ENCODE results near the gene PISD. TPM values are rescaled to one million over a fixed set of nuclear protein-coding genes. Genes with fewer than 3 reads are reported as not detected.
"Not testable (repeated sequence)": the region's sequence is repeated elsewhere in the genome, so short reads cannot be mapped to it uniquely, and the experiment has no call there.

The PISD gene
- total and polyA plus RNA-seq, 8 donors, result 10.3 to 99.8 (median 24.7) TPM

GRCh38 chr22:31681349-31682345, 19.6 kb upstream of the PISD start:
- H3K9me3 ChIP-seq, result no peaks in the 10 kb centered on the region
- peaks cover 29 to 42% (median 41%) of the 10 kb centered on the region in 4 donors for H3K36me3 ChIP-seq
- WGBS, 5 donors, result 69 to 91% (median 82%) methylated on average over 16 to 17 of the region's 17 CpGs
- H3K27me3 ChIP-seq, result no peaks in the 10 kb centered on the region
- H3K4me3 ChIP-seq, result no peak overlapping the region
- H3K27ac ChIP-seq, result peak overlapping the region in 3 of 5 donors; percentile 24 to 57 (median 44)
- TF ChIP-seq POLR2A (IDR thresholded peaks at IDR 0.05) (no peak), EP300 (IDR thresholded peaks at IDR 0.05) (no peak), CTCF (IDR thresholded peaks at IDR 0.05) (no peak), POLR2AphosphoS5 (IDR thresholded peaks at IDR 0.05) (no peak)
- DNase-seq, result no peak
- intact Hi-C loops (cut with DNase I; ENCODE audit: low total_unique reads), result no loop called here
- peaks cover 0 to 32% (median 14%) of the 10 kb centered on the region in 4 donors for H3K4me1 ChIP-seq

- Histone ChIP-seq H3K27ac (peak overlapping the region in 3 of 5 donors; percentile 36 to 57 (median 44)), H3K36me3 (peaks cover 24 to 34% (median 33%) of the 10 kb centered on the region in 4 donors), H3K4me1 (peaks cover 0 to 37% (median 19%) of the 10 kb centered on the region in 4 donors), H3K27me3 (no peaks in the 10 kb centered on the region), H3K4me3 (no peak overlapping the region), H3K9me3 (no peaks in the 10 kb centered on the region)
- intact Hi-C loops (cut with DNase I; ENCODE audit: low total_unique reads), result no loop called here
- DNase-seq, result no peak
- WGBS, 5 donors, result 57 to 79% (median 67%) methylated on average over 9 of the region's 9 CpGs
- TF ChIP-seq EP300 (IDR thresholded peaks at IDR 0.05) (no peak), CTCF (IDR thresholded peaks at IDR 0.05) (no peak), POLR2A (IDR thresholded peaks at IDR 0.05) (no peak), POLR2AphosphoS5 (IDR thresholded peaks at IDR 0.05) (no peak)
Observed at GRCh38 chr22:31680861-31681341, 18.9 kb upstream of the PISD start.

DNA sequence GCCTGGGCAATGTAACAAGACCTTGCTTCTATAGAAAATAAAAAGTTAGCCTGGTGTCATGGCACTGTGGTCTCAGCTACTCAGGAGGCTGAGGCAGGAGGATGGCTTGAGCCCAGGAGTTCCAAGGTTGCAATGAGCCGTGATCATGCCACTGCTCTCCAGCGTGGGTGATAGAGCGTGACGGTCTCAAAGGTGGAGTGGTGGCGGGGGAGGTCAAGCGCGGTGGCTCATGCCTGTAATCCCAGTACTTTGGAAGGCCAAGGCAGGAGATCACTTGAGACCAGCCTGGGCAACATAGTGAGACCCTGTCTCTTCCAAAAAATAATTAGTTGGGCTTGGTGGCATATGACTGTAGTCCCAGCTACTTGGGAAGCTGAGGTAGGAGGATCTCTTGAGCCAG, 16.7 kb upstream of the PISD start:
- H3K9me3 ChIP-seq, result no peaks in the 10 kb centered on the region
- peaks cover 0 to 37% (median 19%) of the 10 kb centered on the region in 4 donors for H3K4me1 ChIP-seq
- no peak overlapping the region for H3K4me3 ChIP-seq
- TF ChIP-seq POLR2A (IDR thresholded peaks at IDR 0.05) (no peak), EP300 (IDR thresholded peaks at IDR 0.05) (no peak), POLR2AphosphoS5 (IDR thresholded peaks at IDR 0.05) (no peak), CTCF (IDR thresholded peaks at IDR 0.05) (no peak)
- peaks cover 3 to 13% (median 12%) of the 10 kb centered on the region in 4 donors for H3K36me3 ChIP-seq
- no peak for DNase-seq
- H3K27me3 ChIP-seq, result no peaks in the 10 kb centered on the region
- no peak overlapping the region for H3K27ac ChIP-seq
- 90 to 94% (median 93%) methylated on average over 7 of the region's 7 CpGs for WGBS, 5 donors
- intact Hi-C loops (cut with DNase I; ENCODE audit: low total_unique reads), result no loop called here

DNA sequence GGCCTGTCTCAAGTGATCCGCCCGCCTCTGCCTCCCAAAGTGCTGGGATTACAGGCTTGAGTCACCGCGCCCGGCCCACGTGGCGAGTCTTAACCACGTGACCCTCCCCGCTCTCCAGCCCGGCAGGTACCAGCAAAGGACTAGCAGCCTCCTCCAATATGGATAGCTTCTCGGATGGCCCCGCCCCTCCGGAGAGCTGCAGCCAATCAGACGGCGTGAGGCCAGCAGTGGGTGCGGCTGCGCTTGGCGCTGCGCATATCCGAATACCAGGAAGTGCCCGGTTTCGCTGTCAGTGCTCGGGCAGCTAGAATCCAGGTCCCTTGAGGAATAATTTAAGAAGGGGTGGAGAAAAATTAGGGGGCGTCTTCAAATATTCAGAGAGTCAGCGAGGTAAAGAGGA, 14.7 kb upstream of the PISD start:
- peak; percentile 97 for DNase-seq
- Histone ChIP-seq H3K36me3 (no peaks in the 10 kb centered on the region), H3K27me3 (no peaks in the 10 kb centered on the region), H3K9me3 (no peaks in the 10 kb centered on the region), H3K4me3 (peak overlapping the region; percentile 41 to 46 (median 44)), H3K27ac (peak overlapping the region; percentile 11 to 82 (median 77)), H3K4me1 (peaks cover 0 to 29% (median 17%) of the 10 kb centered on the region in 4 donors)
- no peak for TF ChIP-seq EP300 (IDR thresholded peaks at IDR 0.05)
- TF ChIP-seq CTCF (IDR thresholded peaks at IDR 0.05), result no peak
- no peak for TF ChIP-seq POLR2A (IDR thresholded peaks at IDR 0.05)
- peak in 2 of 3 donors; percentile 82 to 84 for TF ChIP-seq POLR2AphosphoS5 (IDR thresholded peaks at IDR 0.05)
- WGBS, 5 donors, result 1 to 6% (median 4%) methylated on average over 15 to 25 of the region's 25 CpGs
- intact Hi-C loops (cut with DNase I; ENCODE audit: low total_unique reads), result no loop called here

DNA sequence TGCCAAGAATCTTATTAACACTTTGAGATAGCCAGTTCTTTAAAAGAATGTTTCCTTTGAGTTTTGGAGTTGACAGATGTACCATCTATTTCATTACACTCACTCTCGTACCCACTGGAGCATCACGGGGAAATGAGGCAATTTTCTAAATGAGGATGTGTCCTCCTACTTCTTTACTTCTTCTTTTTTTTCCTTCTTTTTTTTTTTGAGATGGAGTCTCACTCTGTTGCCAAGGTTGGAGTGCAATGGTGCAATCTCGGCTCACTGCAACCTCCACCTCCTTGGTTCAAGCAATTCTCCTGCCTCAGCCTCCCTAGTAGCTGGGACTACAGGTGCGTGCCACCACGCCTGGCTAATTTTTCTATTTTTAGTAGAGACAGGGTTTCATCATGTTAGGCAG, 12.2 kb upstream of the PISD start:
- H3K27me3 ChIP-seq; H3K27ac ChIP-seq; H3K4me3 ChIP-seq; intact Hi-C loops (cut with DNase I; ENCODE audit: low total_unique reads); DNase-seq; H3K36me3 ChIP-seq; H3K9me3 ChIP-seq: not testable (repeated sequence)
- peaks cover 0 to 11% (median 10%) of the 10 kb centered on the region in 4 donors for H3K4me1 ChIP-seq
- 83 to 90% (median 86%) methylated on average over 5 of the region's 5 CpGs for WGBS, 5 donors

DNA sequence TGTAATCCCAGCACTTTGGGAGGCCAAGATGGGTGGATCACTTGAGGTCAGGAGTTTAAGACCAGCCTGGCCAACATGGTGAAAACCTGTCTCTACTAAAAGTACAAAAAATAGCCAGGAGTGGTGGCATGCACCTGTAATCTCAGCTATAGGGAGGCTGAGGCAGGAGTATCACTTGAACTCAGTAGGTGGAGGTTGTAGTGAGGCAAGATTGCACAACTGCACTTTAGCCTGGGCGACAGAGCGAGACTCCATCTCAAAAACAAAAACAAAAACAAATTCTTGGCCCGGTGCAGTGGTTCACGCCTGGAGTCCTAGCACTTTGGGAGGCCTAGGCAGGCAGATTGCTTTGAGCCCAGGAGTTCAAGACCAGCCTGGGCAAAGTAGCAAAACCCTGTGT, 6.8 kb upstream of the PISD start:
- DNase-seq, H3K4me3 ChIP-seq, H3K36me3 ChIP-seq, H3K27ac ChIP-seq, H3K27me3 ChIP-seq, H3K9me3 ChIP-seq, H3K4me1 ChIP-seq: not testable (repeated sequence)
- 79 to 95% (median 91%) methylated on average over 4 of the region's 4 CpGs for WGBS, 5 donors
- intact Hi-C loops (cut with DNase I; ENCODE audit: low total_unique reads), result loop anchor here (10.0 kb wide), 1 partner anchor 86 kb away; the partner anchor contains the start of genes DEPDC5 and PRR14L

Data from stomach (tissue), 9 donors.